GM18502 (cell line): Measurements from ENCODE around the gene GRAMD2B.
A peak's percentile ranks its signal among the peaks of the same experiment; 100 is the strongest.
"Not testable (repeated sequence)": the region's sequence is repeated elsewhere in the genome, so short reads cannot be mapped to it uniquely, and the experiment has no call there.

Source experiments
- ATAC-seq: cut with Tn5 transposase; IDR thresholded peaks from one replicate; pipeline ENCODE4 v1.9.1; 2021; ENCODE audit warnings: mild to moderate bottlenecking; ENCODE audit not compliant: unreplicated experiment, poor library complexity

The GRAMD2B gene, protein sequence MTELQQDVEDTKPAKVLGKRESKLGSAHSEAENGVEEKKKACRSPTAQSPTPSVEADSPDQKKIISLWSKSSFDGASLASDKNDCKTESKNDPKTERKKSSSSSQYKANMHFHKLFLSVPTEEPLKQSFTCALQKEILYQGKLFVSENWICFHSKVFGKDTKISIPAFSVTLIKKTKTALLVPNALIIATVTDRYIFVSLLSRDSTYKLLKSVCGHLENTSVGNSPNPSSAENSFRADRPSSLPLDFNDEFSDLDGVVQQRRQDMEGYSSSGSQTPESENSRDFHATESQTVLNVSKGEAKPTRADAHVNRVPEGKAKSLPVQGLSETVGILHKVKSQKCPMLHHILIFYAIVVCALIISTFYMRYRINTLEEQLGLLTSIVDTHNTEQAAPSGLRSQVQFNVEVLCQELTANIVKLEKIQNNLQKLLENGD

DNA sequence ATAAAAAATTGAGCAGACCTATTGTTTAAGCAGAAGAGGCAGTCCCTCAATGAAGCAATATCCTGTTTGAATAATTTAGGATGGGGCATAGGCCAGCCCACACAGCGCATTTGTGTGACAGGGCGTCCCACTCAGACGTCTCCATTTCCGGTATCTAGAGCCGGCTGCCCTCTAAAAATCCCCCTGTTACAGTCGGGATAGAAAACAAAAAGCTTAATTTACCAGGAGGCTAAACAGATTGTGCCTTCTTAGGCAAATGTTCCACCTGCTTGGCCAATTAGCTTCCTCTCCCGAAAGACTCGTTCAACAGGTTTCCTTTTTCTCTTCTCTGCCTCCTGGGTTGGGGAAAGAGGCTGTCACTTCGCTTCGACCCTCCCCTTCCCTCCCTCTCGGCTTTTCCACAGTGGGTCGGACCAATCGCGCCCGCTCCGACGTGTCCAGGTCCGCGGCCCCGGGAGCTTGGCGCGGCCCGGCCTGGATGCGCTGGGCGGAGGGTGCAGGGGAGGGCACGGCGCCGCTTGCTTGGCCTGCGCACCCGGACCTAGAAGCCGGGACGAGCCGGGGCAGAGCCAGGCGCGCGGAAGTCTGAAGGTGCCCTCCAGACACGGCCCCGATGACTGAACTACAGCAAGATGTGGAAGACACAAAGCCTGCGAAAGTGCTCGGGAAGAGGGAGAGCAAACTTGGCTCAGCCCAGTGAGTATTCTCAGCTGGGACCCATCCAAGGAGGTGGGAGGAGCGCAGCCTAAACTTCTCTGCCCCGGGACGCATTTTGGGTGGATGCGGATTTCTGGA, at the start of gene GRAMD2B:
GRAMD2B (plus strand) TSS at position 416 of the 795 bp plus-strand sequence; CDS start at position 614, 198 bp downstream.
- ATAC-seq, result peak; percentile 85

DNA sequence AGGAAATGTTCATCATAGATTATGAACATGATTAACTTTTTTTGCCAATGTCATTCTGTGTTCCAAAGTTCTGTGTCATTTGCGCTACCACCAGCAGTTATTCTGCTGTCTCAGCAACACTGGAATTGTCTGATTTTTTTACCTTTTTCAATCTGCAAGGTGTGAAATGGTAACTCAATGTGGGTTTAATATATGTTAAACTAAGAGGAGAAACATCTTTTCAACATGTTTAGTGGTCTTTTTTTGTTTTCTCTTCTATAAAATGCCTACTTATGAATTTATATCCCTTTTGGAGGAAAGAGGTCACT, 49.1 kb upstream of the GRAMD2B start:
- no peak for ATAC-seq

- ATAC-seq, result no peak
Observed at GRCh38 chr5:126376443-126376842, 46.8 kb upstream of the GRAMD2B start.

GRCh38 chr5:126377424-126377823, 45.8 kb upstream of the GRAMD2B start:
- ATAC-seq, result no peak

DNA sequence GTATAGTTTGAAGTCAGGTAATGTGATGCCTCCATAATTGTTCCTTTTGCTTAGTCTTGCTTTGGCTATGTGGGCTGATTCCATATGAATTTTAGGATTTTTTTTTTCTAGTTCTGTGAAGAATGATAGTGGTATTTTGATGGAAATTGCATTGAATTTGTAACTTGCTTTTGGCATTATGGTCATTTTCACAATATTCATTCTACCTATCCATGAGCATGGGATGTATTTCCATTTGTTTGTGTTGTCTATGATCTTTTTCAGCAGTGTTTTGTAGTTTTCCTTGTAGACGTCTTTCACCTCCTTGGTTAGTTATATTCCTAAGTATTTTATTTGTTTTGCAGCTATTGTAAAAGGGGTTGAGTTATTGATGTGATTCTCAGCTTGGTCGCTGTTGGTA, 42.9 kb upstream of the GRAMD2B start:
- not testable (repeated sequence) for ATAC-seq

GRCh38 chr5:126383246-126383645, 40.0 kb upstream of the GRAMD2B start:
- no peak for ATAC-seq

DNA sequence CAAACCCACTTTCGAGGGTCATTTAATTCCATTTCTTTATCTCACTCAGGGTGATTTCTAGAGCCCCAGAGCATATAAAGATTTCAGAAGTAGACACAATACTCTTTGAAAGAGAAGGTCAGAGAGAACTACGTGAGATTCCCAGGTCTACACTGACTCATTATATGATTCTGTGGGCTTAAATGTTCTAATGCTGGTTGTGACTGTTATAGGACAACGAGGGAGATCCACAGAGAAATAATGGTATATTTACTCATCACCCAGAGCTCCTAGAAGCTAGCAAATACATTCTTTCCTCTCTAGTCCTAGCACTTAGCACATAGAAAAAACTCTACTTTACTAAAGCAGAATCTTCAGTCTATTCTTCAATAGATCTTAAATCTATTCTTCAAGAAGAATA, 39.4 kb upstream of the GRAMD2B start:
- ATAC-seq, result no peak

GRCh38 chr5:126384985-126385384, 38.2 kb upstream of the GRAMD2B start:
- no peak for ATAC-seq

GRCh38 chr5:126385524-126386502, 37.4 kb upstream of the GRAMD2B start:
- no peak for ATAC-seq

DNA sequence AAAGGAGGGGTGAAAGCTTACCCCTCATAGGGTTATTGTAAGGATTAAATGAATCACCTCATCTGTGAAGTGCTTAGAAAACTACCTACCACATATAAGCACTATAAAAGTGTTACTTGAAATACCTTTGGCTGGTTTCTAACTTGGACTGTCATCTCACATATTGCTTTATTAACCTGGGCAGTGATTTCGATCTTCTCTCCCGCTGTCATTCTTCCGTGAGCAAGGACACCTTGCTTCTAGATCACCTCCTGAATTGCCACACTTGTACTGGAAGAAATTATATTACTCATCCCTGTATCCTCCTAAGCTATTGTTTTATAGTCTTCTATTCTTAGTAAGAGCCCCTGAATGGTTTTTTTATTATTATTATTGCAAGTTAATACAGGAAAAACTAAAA, 34.0 kb upstream of the GRAMD2B start:
- no peak for ATAC-seq

DNA sequence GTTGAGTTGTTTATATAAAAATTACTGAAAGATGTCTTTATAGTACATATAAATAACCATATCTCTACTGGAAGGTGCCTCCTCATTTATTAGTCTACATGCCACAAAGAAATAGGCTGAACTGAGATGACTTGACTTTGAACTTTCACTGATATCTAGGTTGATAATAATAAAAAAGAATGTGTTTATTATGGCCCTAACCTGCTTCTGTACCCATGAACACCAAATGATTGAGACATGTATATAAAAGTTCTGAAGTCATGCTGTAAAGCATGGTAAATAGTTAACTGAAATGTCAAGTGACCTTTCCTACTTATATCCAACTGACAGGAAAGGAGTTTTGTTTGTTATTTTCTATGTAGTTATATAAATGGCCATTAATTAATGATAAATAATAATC, 33.2 kb upstream of the GRAMD2B start:
- no peak for ATAC-seq

DNA sequence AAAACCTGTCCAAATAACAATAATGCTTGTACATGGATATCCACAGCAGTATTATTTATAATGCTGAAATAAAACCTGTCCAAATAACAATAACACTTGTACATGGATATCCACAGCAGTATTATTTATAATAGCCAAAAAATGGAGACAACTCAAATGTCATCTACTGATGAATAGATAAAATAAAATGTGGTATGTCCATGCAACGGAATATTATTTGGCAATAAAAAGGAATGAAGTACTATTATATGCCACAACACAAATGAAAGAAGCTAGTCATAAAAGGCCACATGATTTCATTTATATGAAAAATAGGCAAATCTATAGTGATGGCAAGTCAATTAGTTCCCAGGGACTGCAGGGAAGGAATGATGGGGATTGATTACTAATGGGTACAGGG, 31.8 kb upstream of the GRAMD2B start:
- no peak for ATAC-seq

- no peak for ATAC-seq
Observed at GRCh38 chr5:126394211-126394788, 28.9 kb upstream of the GRAMD2B start.

- no peak for ATAC-seq
Observed at GRCh38 chr5:126395198-126395597, 28.0 kb upstream of the GRAMD2B start.

DNA sequence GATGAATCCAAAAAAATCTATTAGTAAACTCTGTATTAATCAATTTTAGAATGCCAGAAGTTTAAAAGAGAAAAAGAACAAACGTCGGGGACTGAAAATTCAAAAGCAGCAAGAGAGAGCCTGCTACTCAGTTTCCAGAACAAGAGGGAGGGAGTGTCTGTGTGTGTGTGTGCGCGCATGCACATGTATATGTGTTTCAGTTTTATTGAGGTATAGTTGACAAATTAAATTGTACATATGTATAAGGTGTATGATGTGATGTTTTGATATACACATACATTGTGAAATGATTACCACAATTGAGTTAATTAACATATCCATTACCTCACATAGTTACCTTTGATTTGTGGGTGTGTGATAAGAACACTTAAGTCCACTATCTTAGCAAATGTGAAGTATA, 27.6 kb upstream of the GRAMD2B start:
- ATAC-seq, result no peak

- peak; percentile 76 for ATAC-seq
Observed at GRCh38 chr5:126396721-126397120, 26.5 kb upstream of the GRAMD2B start.

- no peak for ATAC-seq
Observed at GRCh38 chr5:126398791-126399190, 24.4 kb upstream of the GRAMD2B start.

- ATAC-seq, result no peak
Observed at GRCh38 chr5:126400621-126401251, 22.5 kb upstream of the GRAMD2B start.

GRCh38 chr5:126402621-126403555, 20.3 kb upstream of the GRAMD2B start:
- no peak for ATAC-seq
